HepG2 (cell line): Measurements from ENCODE around the gene CTDSP1. TPM values are rescaled to one million over a fixed set of nuclear protein-coding genes. Genes with fewer than 3 reads are reported as not detected.

Source experiments
- ATF7-NPFF ChIP-seq: sonication (generic); formaldehyde crosslinking; IDR thresholded peaks from 2 replicates; pipeline ENCODE4 v1.8.1; 2023; ENCODE audit warnings: mild to moderate bottlenecking, low read depth, missing genetic modification reagents, moderate library complexity
- POGZ ChIP-seq: sonication (generic); formaldehyde crosslinking; IDR thresholded peaks from 2 replicates; pipeline ENCODE4 v1.4.0; 2020; ENCODE audit warnings: mild to moderate bottlenecking, missing genetic modification reagents
- SOX13 ChIP-seq, 3 experiments: fragments of 450-650 bp in 1 of 3; sonication (generic) in 1 of 3; formaldehyde crosslinking in 1 of 3; IDR thresholded peaks in 2 of 3; conservative IDR thresholded peaks in 1 of 3; 2 replicates each; pipeline versions ENCODE4 v1.5.0 to v1.6.1; 2016 to 2020; ENCODE audit warnings: antibody characterized with exemption in 1 of 3, mild to moderate bottlenecking in 1 of 3, missing compliant biosample characterization in 1 of 3, missing genetic modification reagents in 1 of 3, moderate library complexity in 1 of 3
- TCF7L2 ChIP-seq: IDR thresholded peaks from 2 replicates; pipeline ENCODE4 v1.6.1; 2011; ENCODE audit warnings: mild to moderate bottlenecking, low read depth, low read length, moderate library complexity
- ZNF337 ChIP-seq: sonication (generic); formaldehyde crosslinking; IDR thresholded peaks from 2 replicates; pipeline ENCODE4 v1.5.1; 2020; ENCODE audit warnings: missing genetic modification reagents, low read depth, mild to moderate bottlenecking, borderline replicate concordance
- polyA plus RNA-seq, 8 experiments: library from polyadenylated mRNA; depleted of rRNA in 3 of 8; stranded (reverse) in 7 of 8; unstranded in 1 of 8; fragments of >200 nt; fragmentation: Illumina TruSeq in 4 of 8; extraction: Trizol in 4 of 8; gene quantifications; 2 replicates each; pipeline versions ENCODE4 v1.2.1 to v1.2.3, GENCODE V29; 2011 to 2016; ENCODE audit warnings: low read depth in 4 of 8, missing spikeins in 1 of 8, mixed read lengths in 1 of 8; ENCODE audit not compliant: insufficient read depth in 1 of 8
- total RNA-seq, 5 experiments: library from RNA; depleted of rRNA; stranded (reverse); fragments of >200 nt; fragmentation: Illumina TruSeq; extraction: Trizol; gene quantifications; 2 replicates each; pipeline ENCODE4 v1.2.3, GENCODE V29; 2016; ENCODE audit warnings: low read depth in 1 of 5
- TF ChIP-seq, protein P1 (sequence below): sonication (generic); formaldehyde crosslinking; IDR thresholded peaks from 2 replicates; pipeline ENCODE4 v1.8.1; 2023; ENCODE audit warnings: mild to moderate bottlenecking, moderate library complexity, missing genetic modification reagents
- TF ChIP-seq, protein P2 (sequence below): sonication (generic); formaldehyde crosslinking; IDR thresholded peaks from 2 replicates; pipeline ENCODE4 v1.4.0; 2020; ENCODE audit warnings: missing genetic modification reagents, borderline replicate concordance
- TF ChIP-seq, protein P3 (sequence below): sonication (generic); formaldehyde crosslinking; IDR thresholded peaks from one replicate; pipeline ENCODE4 v1.5.1; 2020; ENCODE audit warnings: mild to moderate bottlenecking, missing genetic modification reagents; ENCODE audit errors: not compliant biosample characterization
- TF ChIP-seq, protein P4 (sequence below): sonication (generic); formaldehyde crosslinking; IDR thresholded peaks from 2 replicates; pipeline ENCODE4 v1.5.0; 2020; ENCODE audit warnings: mild to moderate bottlenecking, missing genetic modification reagents

Gene CTDSP1
- total and polyA plus RNA-seq, 2 of the 13 experiments (the other 11 are each of a cell fraction or from before 2014, with no cell fraction given): 91.0 to 268 TPM

DNA sequence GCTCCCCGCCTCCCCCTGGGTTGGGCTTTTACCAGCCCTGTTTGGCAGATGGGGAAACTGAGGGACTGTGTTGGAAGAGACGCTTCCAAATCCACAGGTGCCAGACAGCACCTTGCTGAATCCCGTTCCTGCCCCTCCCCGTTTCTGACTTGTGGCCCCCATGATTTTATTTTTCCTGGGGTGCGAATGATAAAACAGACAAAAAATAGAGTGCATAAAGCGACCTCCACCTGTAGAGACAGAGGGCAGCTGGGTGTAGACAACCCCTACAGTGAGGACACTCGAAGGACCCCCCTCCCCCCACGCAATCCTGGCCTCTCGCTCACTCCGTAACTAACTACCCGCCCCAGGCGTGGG lies 2.2 kb upstream of the CTDSP1 start (continued):
- TF ChIP-seq, protein P1, sequence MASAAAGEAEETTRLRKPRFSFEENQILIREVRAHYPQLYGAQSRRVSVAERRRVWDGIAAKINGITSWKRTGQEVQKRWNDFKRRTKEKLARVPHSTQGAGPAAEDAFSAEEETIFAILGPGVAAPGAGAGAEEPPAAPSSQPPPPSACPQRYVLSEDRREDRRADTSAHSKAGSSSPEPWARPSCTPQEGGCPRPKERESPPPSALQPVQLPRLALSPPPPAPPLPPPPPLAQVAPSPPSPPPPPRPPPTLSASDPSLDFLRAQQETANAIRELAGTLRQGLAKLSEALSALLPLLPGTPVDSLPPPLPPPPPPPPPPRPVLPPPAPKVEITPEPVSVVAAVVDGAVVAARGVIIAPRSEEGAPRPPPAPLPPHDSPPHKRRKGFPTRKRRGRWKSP (CRISPR knock-in tag): peak; percentile 72
- TF ChIP-seq, protein P2, sequence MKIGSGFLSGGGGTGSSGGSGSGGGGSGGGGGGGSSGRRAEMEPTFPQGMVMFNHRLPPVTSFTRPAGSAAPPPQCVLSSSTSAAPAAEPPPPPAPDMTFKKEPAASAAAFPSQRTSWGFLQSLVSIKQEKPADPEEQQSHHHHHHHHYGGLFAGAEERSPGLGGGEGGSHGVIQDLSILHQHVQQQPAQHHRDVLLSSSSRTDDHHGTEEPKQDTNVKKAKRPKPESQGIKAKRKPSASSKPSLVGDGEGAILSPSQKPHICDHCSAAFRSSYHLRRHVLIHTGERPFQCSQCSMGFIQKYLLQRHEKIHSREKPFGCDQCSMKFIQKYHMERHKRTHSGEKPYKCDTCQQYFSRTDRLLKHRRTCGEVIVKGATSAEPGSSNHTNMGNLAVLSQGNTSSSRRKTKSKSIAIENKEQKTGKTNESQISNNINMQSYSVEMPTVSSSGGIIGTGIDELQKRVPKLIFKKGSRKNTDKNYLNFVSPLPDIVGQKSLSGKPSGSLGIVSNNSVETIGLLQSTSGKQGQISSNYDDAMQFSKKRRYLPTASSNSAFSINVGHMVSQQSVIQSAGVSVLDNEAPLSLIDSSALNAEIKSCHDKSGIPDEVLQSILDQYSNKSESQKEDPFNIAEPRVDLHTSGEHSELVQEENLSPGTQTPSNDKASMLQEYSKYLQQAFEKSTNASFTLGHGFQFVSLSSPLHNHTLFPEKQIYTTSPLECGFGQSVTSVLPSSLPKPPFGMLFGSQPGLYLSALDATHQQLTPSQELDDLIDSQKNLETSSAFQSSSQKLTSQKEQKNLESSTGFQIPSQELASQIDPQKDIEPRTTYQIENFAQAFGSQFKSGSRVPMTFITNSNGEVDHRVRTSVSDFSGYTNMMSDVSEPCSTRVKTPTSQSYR (CRISPR knock-in tag): peak; percentile 75; the same call in 1 of the 2 replicates
- TF ChIP-seq ATF7-NPFF (CRISPR knock-in tag): no peak
- TF ChIP-seq, protein P3, sequence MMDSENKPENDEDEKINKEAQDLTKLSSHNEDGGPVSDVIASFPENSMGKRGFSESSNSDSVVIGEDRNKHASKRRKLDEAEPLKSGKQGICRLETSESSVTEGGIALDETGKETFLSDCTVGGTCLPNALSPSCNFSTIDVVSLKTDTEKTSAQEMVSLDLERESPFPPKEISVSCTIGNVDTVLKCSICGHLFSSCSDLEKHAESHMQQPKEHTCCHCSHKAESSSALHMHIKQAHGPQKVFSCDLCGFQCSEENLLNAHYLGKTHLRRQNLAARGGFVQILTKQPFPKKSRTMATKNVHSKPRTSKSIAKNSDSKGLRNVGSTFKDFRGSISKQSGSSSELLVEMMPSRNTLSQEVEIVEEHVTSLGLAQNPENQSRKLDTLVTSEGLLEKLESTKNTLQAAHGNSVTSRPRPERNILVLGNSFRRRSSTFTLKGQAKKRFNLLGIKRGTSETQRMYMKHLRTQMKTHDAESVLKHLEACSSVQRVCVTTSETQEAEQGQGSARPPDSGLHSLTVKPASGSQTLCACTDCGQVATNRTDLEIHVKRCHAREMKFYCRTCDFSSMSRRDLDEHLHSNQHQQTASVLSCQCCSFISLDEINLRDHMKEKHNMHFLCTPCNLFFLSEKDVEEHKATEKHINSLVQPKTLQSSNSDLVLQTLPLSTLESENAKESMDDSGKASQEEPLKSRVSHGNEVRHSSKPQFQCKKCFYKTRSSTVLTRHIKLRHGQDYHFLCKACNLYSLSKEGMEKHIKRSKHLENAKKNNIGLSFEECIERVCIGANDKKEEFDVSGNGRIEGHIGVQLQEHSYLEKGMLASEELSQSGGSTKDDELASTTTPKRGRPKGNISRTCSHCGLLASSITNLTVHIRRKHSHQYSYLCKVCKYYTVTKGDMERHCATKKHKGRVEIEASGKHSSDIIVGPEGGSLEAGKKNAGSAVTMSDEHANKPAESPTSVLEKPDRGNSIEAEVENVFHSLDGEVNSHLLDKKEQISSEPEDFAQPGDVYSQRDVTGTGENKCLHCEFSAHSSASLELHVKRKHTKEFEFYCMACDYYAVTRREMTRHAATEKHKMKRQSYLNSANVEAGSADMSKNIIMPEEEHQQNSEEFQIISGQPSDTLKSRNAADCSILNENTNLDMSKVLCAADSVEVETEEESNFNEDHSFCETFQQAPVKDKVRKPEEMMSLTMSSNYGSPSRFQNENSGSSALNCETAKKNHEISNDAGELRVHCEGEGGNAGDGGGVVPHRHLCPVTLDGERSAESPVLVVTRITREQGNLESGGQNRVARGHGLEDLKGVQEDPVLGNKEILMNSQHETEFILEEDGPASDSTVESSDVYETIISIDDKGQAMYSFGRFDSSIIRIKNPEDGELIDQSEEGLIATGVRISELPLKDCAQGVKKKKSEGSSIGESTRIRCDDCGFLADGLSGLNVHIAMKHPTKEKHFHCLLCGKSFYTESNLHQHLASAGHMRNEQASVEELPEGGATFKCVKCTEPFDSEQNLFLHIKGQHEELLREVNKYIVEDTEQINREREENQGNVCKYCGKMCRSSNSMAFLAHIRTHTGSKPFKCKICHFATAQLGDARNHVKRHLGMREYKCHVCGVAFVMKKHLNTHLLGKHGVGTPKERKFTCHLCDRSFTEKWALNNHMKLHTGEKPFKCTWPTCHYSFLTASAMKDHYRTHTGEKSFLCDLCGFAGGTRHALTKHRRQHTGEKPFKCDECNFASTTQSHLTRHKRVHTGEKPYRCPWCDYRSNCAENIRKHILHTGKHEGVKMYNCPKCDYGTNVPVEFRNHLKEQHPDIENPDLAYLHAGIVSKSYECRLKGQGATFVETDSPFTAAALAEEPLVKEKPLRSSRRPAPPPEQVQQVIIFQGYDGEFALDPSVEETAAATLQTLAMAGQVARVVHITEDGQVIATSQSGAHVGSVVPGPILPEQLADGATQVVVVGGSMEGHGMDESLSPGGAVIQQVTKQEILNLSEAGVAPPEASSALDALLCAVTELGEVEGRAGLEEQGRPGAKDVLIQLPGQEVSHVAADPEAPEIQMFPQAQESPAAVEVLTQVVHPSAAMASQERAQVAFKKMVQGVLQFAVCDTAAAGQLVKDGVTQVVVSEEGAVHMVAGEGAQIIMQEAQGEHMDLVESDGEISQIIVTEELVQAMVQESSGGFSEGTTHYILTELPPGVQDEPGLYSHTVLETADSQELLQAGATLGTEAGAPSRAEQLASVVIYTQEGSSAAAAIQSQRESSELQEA (CRISPR knock-in tag): no peak
- no peak for TF ChIP-seq POGZ (CRISPR knock-in tag)
- TF ChIP-seq SOX13 (IDR thresholded peaks at IDR 0.05): no peak
- no peak for TF ChIP-seq SOX13 (CRISPR knock-in tag; conservative IDR thresholded peaks at IDR 0.05 in 1 of 2, IDR thresholded peaks at IDR 0.05 in 1 of 2)
- TF ChIP-seq, protein P4, sequence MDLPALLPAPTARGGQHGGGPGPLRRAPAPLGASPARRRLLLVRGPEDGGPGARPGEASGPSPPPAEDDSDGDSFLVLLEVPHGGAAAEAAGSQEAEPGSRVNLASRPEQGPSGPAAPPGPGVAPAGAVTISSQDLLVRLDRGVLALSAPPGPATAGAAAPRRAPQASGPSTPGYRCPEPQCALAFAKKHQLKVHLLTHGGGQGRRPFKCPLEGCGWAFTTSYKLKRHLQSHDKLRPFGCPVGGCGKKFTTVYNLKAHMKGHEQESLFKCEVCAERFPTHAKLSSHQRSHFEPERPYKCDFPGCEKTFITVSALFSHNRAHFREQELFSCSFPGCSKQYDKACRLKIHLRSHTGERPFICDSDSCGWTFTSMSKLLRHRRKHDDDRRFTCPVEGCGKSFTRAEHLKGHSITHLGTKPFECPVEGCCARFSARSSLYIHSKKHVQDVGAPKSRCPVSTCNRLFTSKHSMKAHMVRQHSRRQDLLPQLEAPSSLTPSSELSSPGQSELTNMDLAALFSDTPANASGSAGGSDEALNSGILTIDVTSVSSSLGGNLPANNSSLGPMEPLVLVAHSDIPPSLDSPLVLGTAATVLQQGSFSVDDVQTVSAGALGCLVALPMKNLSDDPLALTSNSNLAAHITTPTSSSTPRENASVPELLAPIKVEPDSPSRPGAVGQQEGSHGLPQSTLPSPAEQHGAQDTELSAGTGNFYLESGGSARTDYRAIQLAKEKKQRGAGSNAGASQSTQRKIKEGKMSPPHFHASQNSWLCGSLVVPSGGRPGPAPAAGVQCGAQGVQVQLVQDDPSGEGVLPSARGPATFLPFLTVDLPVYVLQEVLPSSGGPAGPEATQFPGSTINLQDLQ (CRISPR knock-in tag): no peak
- TF ChIP-seq ZNF337 (CRISPR knock-in tag): no peak; the same call in 1 of the 2 replicates
- TF ChIP-seq TCF7L2: no peak
